K562 (cell line): Measurements from ENCODE around the gene ZNF440. TPM values are rescaled to one million over a fixed set of nuclear protein-coding genes. Genes with fewer than 3 reads are reported as not detected.

Experiments
- ATF6 ChIP-seq: sonication (generic); formaldehyde crosslinking; IDR thresholded peaks from 2 replicates; pipeline ENCODE4 v1.4.0; 2020; ENCODE audit warnings: mild to moderate bottlenecking, missing genetic modification reagents
- CBX1 ChIP-seq: sonication (generic); IDR thresholded peaks from 2 replicates; pipeline ENCODE4 v1.6.1; 2016; ENCODE audit warnings: antibody characterized with exemption, low read depth, mild to moderate bottlenecking
- EGR1 ChIP-seq: fragments of 450-650 bp; conservative IDR thresholded peaks from 2 replicates; pipeline ENCODE4 v1.6.1; 2017; ENCODE audit warnings: mild to moderate bottlenecking
- HIVEP1 ChIP-seq: fragments of 250-450 bp; sonication (Bioruptor Pico); IDR thresholded peaks from 2 replicates; pipeline ENCODE4 v1.4.0; 2020; ENCODE audit warnings: mild to moderate bottlenecking
- IRF2 ChIP-seq: sonication (generic); formaldehyde crosslinking; IDR thresholded peaks from 2 replicates; pipeline ENCODE4 v1.8.1; 2022; ENCODE audit warnings: mild to moderate bottlenecking, missing genetic modification reagents
- MED1 ChIP-seq: sonication (generic); formaldehyde crosslinking; IDR thresholded peaks from 2 replicates; pipeline ENCODE4 v1.8.1; 2023; ENCODE audit warnings: missing genetic modification reagents, borderline replicate concordance
- MIER1 ChIP-seq: fragments of 450-650 bp; IDR thresholded peaks from 2 replicates; pipeline ENCODE4 v1.6.1; 2016; ENCODE audit warnings: antibody characterized with exemption, mild to moderate bottlenecking, low read depth
- OTX1 ChIP-seq: fragments of 450-650 bp; formaldehyde crosslinking; IDR thresholded peaks from 2 replicates; pipeline ENCODE4 v1.4.0; 2022; ENCODE audit warnings: mild to moderate bottlenecking
- SRF ChIP-seq, 2 experiments: fragments of 250-450, 450-650 bp in 1 of 2; sonication (Bioruptor Pico) in 1 of 2; sonication (generic) in 1 of 2; formaldehyde crosslinking; IDR thresholded peaks; 2 replicates each; pipeline versions ENCODE4 v1.5.0 to v1.5.1; 2020 to 2022; ENCODE audit warnings: mild to moderate bottlenecking in 1 of 2, missing genetic modification reagents in 1 of 2
- TAF7 ChIP-seq: fragments of 450-650 bp; IDR thresholded peaks from 2 replicates; pipeline ENCODE4 v1.6.1; 2016; ENCODE audit warnings: missing genetic modification characterization, missing compliant biosample characterization
- TAF9B ChIP-seq: fragments of 450-650 bp; IDR thresholded peaks from 2 replicates; pipeline ENCODE4 v1.6.1; 2018; ENCODE audit warnings: mild to moderate bottlenecking; ENCODE audit not compliant: partially characterized antibody
- TRIM24 ChIP-seq, 2 experiments: fragments of 450-650 bp; IDR thresholded peaks; 2 replicates each; pipeline ENCODE4 v1.6.1; 2016
- ZFP91 ChIP-seq: sonication (generic); formaldehyde crosslinking; IDR thresholded peaks from 2 replicates; pipeline ENCODE4 v1.8.0; 2022; ENCODE audit warnings: mild to moderate bottlenecking, missing genetic modification reagents
- polyA plus RNA-seq, 8 experiments: library from polyadenylated mRNA; depleted of rRNA in 4 of 8; stranded (reverse) in 5 of 8; unstranded in 3 of 8; fragments of >200 nt; fragmentation: Nextera tagmentation in 2 of 8; fragmentation: Illumina TruSeq in 1 of 8; extraction: Ambion mirVana in 2 of 8; extraction: Trizol in 1 of 8; gene quantifications; 2 replicates each; pipeline versions ENCODE4 v1.2.1 to v1.2.3, GENCODE V29; 2011 to 2014; ENCODE audit warnings: inconsistent platforms in 1 of 8, missing spikeins in 1 of 8
- total RNA-seq, 7 experiments: library from RNA; depleted of rRNA in 6 of 7; stranded (reverse); fragments of >200 nt in 6 of 7; fragmentation: Illumina TruSeq in 2 of 7; extraction: Trizol in 2 of 7; gene quantifications; 2 replicates each; pipeline versions ENCODE4 v1.2.1 to v1.2.3, GENCODE V29; 2011 to 2021; ENCODE audit warnings: low replicate concordance in 1 of 7
- TF ChIP-seq, protein P1 (sequence below), 2 experiments: fragments of 450-650 bp; conservative IDR thresholded peaks; 2 replicates each; pipeline ENCODE4 v1.6.1; 2017; ENCODE audit warnings: mild to moderate bottlenecking in 2 of 2, moderate library complexity in 2 of 2
- TF ChIP-seq, protein P2 (sequence below): sonication (generic); formaldehyde crosslinking; IDR thresholded peaks from 2 replicates; pipeline ENCODE4 v1.9.0; 2022; ENCODE audit warnings: mild to moderate bottlenecking, missing genetic modification reagents
- TF ChIP-seq, protein P3 (sequence below), 2 experiments: IDR thresholded peaks in 1 of 2; conservative IDR thresholded peaks in 1 of 2; 2 replicates each; pipeline ENCODE4 v1.6.1; 2016; ENCODE audit warnings: low read depth in 2 of 2, mild to moderate bottlenecking in 1 of 2, missing compliant biosample characterization in 1 of 2, missing genetic modification characterization in 1 of 2, moderate library complexity in 1 of 2

ZNF440 gene
- total and polyA plus RNA-seq, 9 of the 15 experiments (the other 6 are each of a cell fraction or from before 2014, with no cell fraction given) = 5.9 to 32.6 (median 13.4) TPM

DNA sequence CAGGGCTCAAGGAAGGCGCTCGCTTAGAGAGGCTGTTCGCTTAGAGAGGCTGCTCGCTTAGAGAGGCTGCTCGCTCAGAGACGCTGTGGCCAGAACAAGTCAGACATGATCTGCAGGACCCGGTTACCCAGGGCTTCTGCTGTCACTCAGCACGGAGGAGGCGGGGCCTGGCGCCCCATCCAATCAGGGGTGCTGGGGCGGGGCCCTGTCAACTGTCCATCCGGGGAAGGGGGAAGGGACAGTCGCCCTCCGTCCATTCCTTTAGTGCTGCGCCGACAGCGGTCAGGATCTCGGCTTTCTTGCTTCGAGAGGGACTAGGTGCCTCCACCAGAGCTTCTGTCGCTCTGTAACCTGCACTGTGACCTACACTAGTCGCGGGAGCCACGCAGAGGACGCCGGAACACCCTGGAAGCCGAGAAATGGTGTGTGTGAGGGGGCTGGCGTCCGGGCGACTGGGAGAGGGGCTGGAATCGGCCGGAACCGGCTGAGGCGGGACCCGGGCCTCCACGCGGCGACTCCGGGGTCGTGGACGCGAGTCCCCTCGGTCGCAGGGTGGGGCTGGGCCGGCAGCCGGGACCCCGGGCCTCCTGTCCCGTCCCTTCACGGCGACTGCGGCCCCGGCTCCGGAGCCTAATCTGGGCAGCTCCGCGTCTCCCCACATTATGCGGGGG lies at the start of gene ZNF440 (continued):
- TF ChIP-seq, protein P1, sequence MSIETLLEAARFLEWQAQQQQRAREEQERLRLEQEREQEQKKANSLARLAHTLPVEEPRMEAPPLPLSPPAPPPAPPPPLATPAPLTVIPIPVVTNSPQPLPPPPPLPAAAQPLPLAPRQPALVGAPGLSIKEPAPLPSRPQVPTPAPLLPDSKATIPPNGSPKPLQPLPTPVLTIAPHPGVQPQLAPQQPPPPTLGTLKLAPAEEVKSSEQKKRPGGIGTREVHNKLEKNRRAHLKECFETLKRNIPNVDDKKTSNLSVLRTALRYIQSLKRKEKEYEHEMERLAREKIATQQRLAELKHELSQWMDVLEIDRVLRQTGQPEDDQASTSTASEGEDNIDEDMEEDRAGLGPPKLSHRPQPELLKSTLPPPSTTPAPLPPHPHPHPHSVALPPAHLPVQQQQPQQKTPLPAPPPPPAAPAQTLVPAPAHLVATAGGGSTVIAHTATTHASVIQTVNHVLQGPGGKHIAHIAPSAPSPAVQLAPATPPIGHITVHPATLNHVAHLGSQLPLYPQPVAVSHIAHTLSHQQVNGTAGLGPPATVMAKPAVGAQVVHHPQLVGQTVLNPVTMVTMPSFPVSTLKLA (conservative IDR thresholded peaks at IDR 0.05) = peak in 1 of 2 experiments; percentile 59; a peak in 3 of 4 replicates
- TF ChIP-seq TAF9B = peak; percentile 87
- peak; percentile 25; the same call in 1 of the 2 replicates for TF ChIP-seq EGR1
- TF ChIP-seq TAF7 (tag) = peak; percentile 94
- TF ChIP-seq ZFP91 (CRISPR knock-in tag) = 0 out of 2 replicates have a peak, but pooled peaks have one; percentile 17
- no peak for TF ChIP-seq IRF2 (CRISPR knock-in tag)
- TF ChIP-seq MED1 (CRISPR knock-in tag) = no peak
- peak in 1 of 2 experiments; percentile 19; a peak in 1 of 4 replicates for TF ChIP-seq TRIM24 (IDR thresholded peaks at IDR 0.05)
- no peak; a peak in 1 of 4 replicates for TF ChIP-seq SRF (CRISPR knock-in tag; IDR thresholded peaks at IDR 0.05)
- peak; percentile 28; the same call in 1 of the 2 replicates for TF ChIP-seq HIVEP1 (CRISPR knock-in tag)
- TF ChIP-seq CBX1 = peak; percentile 85; the same call in 1 of the 2 replicates
- TF ChIP-seq, protein P2, sequence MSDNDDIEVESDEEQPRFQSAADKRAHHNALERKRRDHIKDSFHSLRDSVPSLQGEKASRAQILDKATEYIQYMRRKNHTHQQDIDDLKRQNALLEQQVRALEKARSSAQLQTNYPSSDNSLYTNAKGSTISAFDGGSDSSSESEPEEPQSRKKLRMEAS (CRISPR knock-in tag) = peak; percentile 55
- TF ChIP-seq ATF6 (CRISPR knock-in tag) = 0 out of 2 replicates have a peak, but pooled peaks have one; percentile 75
- no peak for TF ChIP-seq MIER1
- TF ChIP-seq, protein P3, sequence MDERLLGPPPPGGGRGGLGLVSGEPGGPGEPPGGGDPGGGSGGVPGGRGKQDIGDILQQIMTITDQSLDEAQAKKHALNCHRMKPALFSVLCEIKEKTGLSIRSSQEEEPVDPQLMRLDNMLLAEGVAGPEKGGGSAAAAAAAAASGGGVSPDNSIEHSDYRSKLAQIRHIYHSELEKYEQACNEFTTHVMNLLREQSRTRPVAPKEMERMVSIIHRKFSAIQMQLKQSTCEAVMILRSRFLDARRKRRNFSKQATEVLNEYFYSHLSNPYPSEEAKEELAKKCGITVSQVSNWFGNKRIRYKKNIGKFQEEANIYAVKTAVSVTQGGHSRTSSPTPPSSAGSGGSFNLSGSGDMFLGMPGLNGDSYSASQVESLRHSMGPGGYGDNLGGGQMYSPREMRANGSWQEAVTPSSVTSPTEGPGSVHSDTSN (CRISPR knock-in tag; IDR thresholded peaks at IDR 0.05; ENCODE audit: low read depth) = peak; percentile 96
- TF ChIP-seq, protein P3 (tag; conservative IDR thresholded peaks at IDR 0.05; ENCODE audit: low read depth) = peak; percentile 98
- TF ChIP-seq OTX1 = peak; percentile 63; the same call in 1 of the 2 replicates
